K562 (cell line): ENCODE data around the gene HOXC10. TPM values are rescaled to one million over a fixed set of nuclear protein-coding genes. Genes with fewer than 3 reads are reported as not detected.

Experiments
- ATAC-seq: fragments of 200-7000 bp; cut with Tn5 transposase; 3 replicates; pipeline ENCODE4 v1.9.1; 2020; ENCODE audit warnings: moderate library complexity
- BruUV-seq: library from RNA; stranded (reverse); fragments of 400-500 nt; replicated peaks from 2 replicates; lab custom pipeline; 2021; lab: Mats Ljungman, UMichigan
- CTCF ChIA-PET: fragments of 300-600 bp; formaldehyde crosslinking; extraction: SDS; loops from one replicate; lab custom pipeline; 2021; ENCODE audit warnings: low intra/inter-chr PET ratio; lab: Yijun Ruan, JAX
- POLR2A ChIA-PET: fragments of 300-600, 350-650 bp; sonication (Branson Sonifier 250); formaldehyde crosslinking; extraction: SDS; loops from one replicate; lab custom pipeline; 2021; ENCODE audit warnings: antibody characterized with exemption, inconsistent platforms; lab: Yijun Ruan, JAX
- DNase-seq, 4 experiments: peaks; one replicate each; pipeline versions ENCODE4 v3.0.0 to v3.0.0-alpha.2; 2011 to 2018; ENCODE audit warnings: low spot score in 3 of 4, mixed read lengths in 3 of 4; ENCODE audit errors: extremely low read depth in 1 of 4
- FAIRE-seq: peaks from 2 replicates; lab custom pipeline; 2011; peaks lifted over from hg19 to GRCh38; lab: Jason Lieb, UNC
- H2AFZ ChIP-seq: 2 replicates; pipeline ENCODE4 v1.6.0; 2011; ENCODE audit warnings: low read depth, low read length, control low read depth, inconsistent platforms
- H3K27ac ChIP-seq: fragments of 200-600 bp; 3 replicates; pipeline ENCODE4 v1.8.0; 2011; ENCODE audit warnings: low read depth, mild to moderate bottlenecking, control low read depth, inconsistent platforms, low read length, moderate library complexity, mixed read lengths; ENCODE audit errors: extremely low read depth
- H3K27me3 ChIP-seq, 2 experiments: fragments of 300-600 bp in 1 of 2; 2 replicates in 1 of 2; 3 replicates in 1 of 2; pipeline versions ENCODE4 v1.6.0 to v1.8.0; 2011; ENCODE audit warnings: inconsistent platforms in 2 of 2, low read length in 2 of 2, mild to moderate bottlenecking in 1 of 2, mixed read lengths in 1 of 2, moderate library complexity in 1 of 2; ENCODE audit not compliant: control insufficient read depth in 2 of 2, insufficient read depth in 2 of 2
- H3K36me3 ChIP-seq: fragments of 300-600 bp; 3 replicates; pipeline ENCODE4 v1.8.0; 2011; ENCODE audit warnings: mild to moderate bottlenecking, low read length, inconsistent platforms; ENCODE audit not compliant: control insufficient read depth, insufficient read depth
- H3K4me1 ChIP-seq, 2 experiments: fragments of 200-600 bp in 1 of 2; replicated peaks in 1 of 2; 2 replicates in 1 of 2; 3 replicates in 1 of 2; pipeline versions ENCODE4 v1.5.1 to v1.8.0; 2011; ENCODE audit warnings: inconsistent platforms in 2 of 2, low read length in 2 of 2, mild to moderate bottlenecking in 1 of 2, mixed read lengths in 1 of 2, moderate library complexity in 1 of 2; ENCODE audit not compliant: control insufficient read depth in 2 of 2, insufficient read depth in 2 of 2
- H3K4me2 ChIP-seq: 2 replicates; pipeline ENCODE4 v1.6.1; 2011; ENCODE audit warnings: low read length, control low read depth, inconsistent platforms, mixed read lengths; ENCODE audit not compliant: insufficient read depth
- H3K4me3 ChIP-seq: fragments of 200-600 bp; sonication (generic), shearing (Covaris generic); 2 replicates; pipeline ENCODE4 v1.5.1; 2016; ENCODE audit warnings: control low read depth, inconsistent platforms
- H3K79me2 ChIP-seq: fragments of 200-600 bp; 3 replicates; pipeline ENCODE4 v1.8.0; 2011; ENCODE audit warnings: low read length, inconsistent platforms; ENCODE audit not compliant: control insufficient read depth, insufficient read depth
- H3K9ac ChIP-seq, 2 experiments: 2 replicates each; pipeline versions ENCODE4 v1.6.0 to v1.6.1; 2011; ENCODE audit warnings: low read depth in 2 of 2, low read length in 2 of 2, control low read depth in 1 of 2, inconsistent platforms in 1 of 2, mild to moderate bottlenecking in 1 of 2, mixed read lengths in 1 of 2; ENCODE audit not compliant: insufficient read depth in 1 of 2
- H3K9me1 ChIP-seq: one replicate; pipeline ENCODE4 v1.6.0; 2011; ENCODE audit warnings: inconsistent platforms, mild to moderate bottlenecking, low read length, moderate library complexity; ENCODE audit not compliant: control insufficient read depth, insufficient read depth
- H3K9me3 ChIP-seq: replicated peaks from 2 replicates; pipeline ENCODE4 v1.5.1; 2011; ENCODE audit warnings: low read depth, low read length, inconsistent platforms; ENCODE audit not compliant: control insufficient read depth, insufficient read depth
- H4K20me1 ChIP-seq: replicated peaks from 2 replicates; pipeline ENCODE4 v1.6.1; 2011; ENCODE audit warnings: low read length, inconsistent platforms, mixed read lengths; ENCODE audit not compliant: control insufficient read depth, insufficient read depth
- CBX3 ChIP-seq, 2 experiments: IDR thresholded peaks; 1 replicate in 1 of 2; 2 replicates in 1 of 2; pipeline ENCODE4 v1.6.1; 2012; ENCODE audit warnings: inconsistent platforms in 2 of 2, low read length in 2 of 2, borderline replicate concordance in 1 of 2, control low read depth in 1 of 2
- FOXK2 ChIP-seq, 2 experiments: fragments of 450-650 bp; IDR thresholded peaks in 1 of 2; conservative IDR thresholded peaks in 1 of 2; 2 replicates each; pipeline ENCODE4 v1.6.1; 2016; ENCODE audit warnings: low read depth in 2 of 2, mild to moderate bottlenecking in 1 of 2
- MEIS2 ChIP-seq: fragments of 450-650 bp; IDR thresholded peaks from 2 replicates; pipeline ENCODE4 v1.6.1; 2014; ENCODE audit warnings: mild to moderate bottlenecking; ENCODE audit not compliant: partially characterized antibody
- PBX2 ChIP-seq, 2 experiments: IDR thresholded peaks in 1 of 2; conservative IDR thresholded peaks in 1 of 2; 2 replicates each; pipeline ENCODE4 v1.6.1; 2016; ENCODE audit warnings: low read depth in 2 of 2, mild to moderate bottlenecking in 1 of 2, missing compliant biosample characterization in 1 of 2, missing genetic modification characterization in 1 of 2, moderate library complexity in 1 of 2
- PKNOX1 ChIP-seq: fragments of 450-650 bp; IDR thresholded peaks from 2 replicates; pipeline ENCODE4 v1.6.1; 2016
- ZBTB43 ChIP-seq: sonication (generic); formaldehyde crosslinking; IDR thresholded peaks from 2 replicates; pipeline ENCODE4 v1.8.0; 2023; ENCODE audit warnings: mild to moderate bottlenecking, missing genetic modification reagents
- ZBTB7A ChIP-seq: IDR thresholded peaks from 2 replicates; pipeline ENCODE4 v1.6.1; 2011; ENCODE audit warnings: low read depth, mild to moderate bottlenecking, low read length, moderate library complexity, borderline replicate concordance; ENCODE audit not compliant: control insufficient read depth
- ZFX ChIP-seq: sonication (generic); formaldehyde crosslinking; IDR thresholded peaks from 2 replicates; pipeline ENCODE4 v1.8.0; 2022; ENCODE audit warnings: mild to moderate bottlenecking, missing genetic modification reagents, moderate library complexity
- ZNF740 ChIP-seq, 3 experiments: fragments of 200-800 bp in 1 of 3; sonication (Bioruptor generic) in 1 of 3; sonication (generic) in 1 of 3; formaldehyde crosslinking in 1 of 3; IDR thresholded peaks; 2 replicates each; pipeline versions ENCODE4 v1.6.1 to v1.8.0; 2016 to 2022; ENCODE audit warnings: mild to moderate bottlenecking in 2 of 3, missing compliant biosample characterization in 2 of 3, missing genetic modification characterization in 2 of 3, missing genetic modification reagents in 1 of 3
- WGBS: fragments of 100-300 bp; shearing (Covaris generic); methylation state at CpG from one replicate; pipeline ENCODE4 v1.1.6; 2016; ENCODE audit warnings: low coverage, mixed read lengths; ENCODE audit not compliant: insufficient coverage; ENCODE audit errors: missing lambda C conversion rate; 5-methylcytosine and 5-hydroxymethylcytosine counted together
- in situ Hi-C: fragments of 300-500 bp; cut with MboI; formaldehyde crosslinking; loops from 4 replicates; pipeline ENCODE4 v1.15.0; 2018; ENCODE audit warnings: inconsistent platforms, mixed read lengths
- intact Hi-C: fragments of 100-400 bp; cut with micrococcal nuclease; formaldehyde crosslinking; loops from 2 replicates; pipeline ENCODE4 v1.14.2; 2022
- polyA plus RNA-seq, 8 experiments: library from polyadenylated mRNA; depleted of rRNA in 4 of 8; stranded (reverse) in 5 of 8; unstranded in 3 of 8; fragments of >200 nt; fragmentation: Nextera tagmentation in 2 of 8; fragmentation: Illumina TruSeq in 1 of 8; extraction: Ambion mirVana in 2 of 8; extraction: Trizol in 1 of 8; gene quantifications; 2 replicates each; pipeline versions ENCODE4 v1.2.1 to v1.2.3, GENCODE V29; 2011 to 2014; ENCODE audit warnings: inconsistent platforms in 1 of 8, missing spikeins in 1 of 8
- total RNA-seq, 7 experiments: library from RNA; depleted of rRNA in 6 of 7; stranded (reverse); fragments of >200 nt in 6 of 7; fragmentation: Illumina TruSeq in 2 of 7; extraction: Trizol in 2 of 7; gene quantifications; 2 replicates each; pipeline versions ENCODE4 v1.2.1 to v1.2.3, GENCODE V29; 2011 to 2021; ENCODE audit warnings: low replicate concordance in 1 of 7

HOXC10 gene
- total and polyA plus RNA-seq, 9 of the 15 experiments (the other 6 are each of a cell fraction or from before 2014, with no cell fraction given), result 0.13 to 0.77 (median 0.35) TPM; not detected in 2

GRCh38 chr12:54010053-54010971, 25.4 kb downstream of the HOXC10 start:
- Histone ChIP-seq H3K27me3 (no peaks in the 10 kb centered on the region), H3K4me2 (peak overlapping the region; percentile 68), H3K4me3 (no peak overlapping the region), H3K4me1 (peaks cover 14 to 23% of the 10 kb centered on the region in 2 experiments), H3K27ac (peak overlapping the region; percentile 59; the same call in 1 of the 3 replicates), H2AFZ (peak overlapping the region; percentile 82), H3K79me2 (no peaks in the 10 kb centered on the region; the same call in 2 of the 3 replicates), H3K9ac (peak overlapping the region; percentile 68 to 85; a peak in 2 of 4 replicates), H3K9me3 (no peaks in the 10 kb centered on the region), H4K20me1 (no peaks in the 10 kb centered on the region; the same call in 1 of the 2 replicates), H3K36me3 (no peaks in the 10 kb centered on the region), H3K9me1 (no peaks in the 10 kb centered on the region)
- FAIRE-seq, result no peak
- 64% methylated on average over 7 of the region's 10 CpGs for WGBS
- POLR2A ChIA-PET, result interaction anchor here (0.8 to 0.9 kb wide), 2 partner anchors 14 to 191 kb away, joined by 3 read pairs; no protein-coding TSS in a partner anchor
- in situ Hi-C loops, result no loop called here
- no peak for DNase-seq
- CTCF ChIA-PET, result interaction anchor here (0.9 kb wide), 1 partner anchor 191 kb away, joined by 3 read pairs; no protein-coding TSS in a partner anchor
- no peak; the same call in 1 of the 3 replicates for ATAC-seq
- no peak for TF ChIP-seq CBX3 (IDR thresholded peaks at IDR 0.05; ENCODE audit: borderline replicate concordance in 1 of 2, low read length in 2 of 2)
- peak; percentile 62 for TF ChIP-seq MEIS2
- no peak for TF ChIP-seq ZBTB43 (CRISPR knock-in tag)
- TF ChIP-seq FOXK2 (conservative IDR thresholded peaks at IDR 0.05 in 1 of 2, IDR thresholded peaks at IDR 0.05 in 1 of 2; ENCODE audit: low read depth in 2 of 2), result 0 out of 4 replicates have a peak, but pooled peaks of 1 of the 2 experiments have one; percentile 13
- TF ChIP-seq PBX2 (CRISPR knock-in tag; IDR thresholded peaks at IDR 0.05; ENCODE audit: low read depth), result no peak
- peak; percentile 59 for TF ChIP-seq PBX2 (tag; conservative IDR thresholded peaks at IDR 0.05; ENCODE audit: low read depth)
- TF ChIP-seq PKNOX1, result peak; percentile 8; the same call in 1 of the 2 replicates
- 0 out of 2 replicates have a peak, but pooled peaks have one; percentile 30 for TF ChIP-seq ZBTB7A
- 0 out of 2 replicates have a peak, but pooled peaks have one; percentile 6 for TF ChIP-seq ZNF740 (CRISPR knock-in tag; IDR thresholded peaks at IDR 0.05)
- no peak for TF ChIP-seq ZNF740 (tag; IDR thresholded peaks at IDR 0.05)
- TF ChIP-seq ZFX, result no peak
- intact Hi-C loops, result loop anchor here (10.0 kb wide), 1 partner anchor 284 kb away; no protein-coding TSS in a partner anchor
- BruUV-seq, result no TSS peak
